Measurements from ENCODE around the gene GM2A.
A peak's percentile ranks its signal among the peaks of the same experiment; 100 is the strongest.
"Not testable (repeated sequence)": the region's sequence is repeated elsewhere in the genome, so short reads cannot be mapped to it uniquely, and the experiment has no call there.

Gene GM2A

DNA sequence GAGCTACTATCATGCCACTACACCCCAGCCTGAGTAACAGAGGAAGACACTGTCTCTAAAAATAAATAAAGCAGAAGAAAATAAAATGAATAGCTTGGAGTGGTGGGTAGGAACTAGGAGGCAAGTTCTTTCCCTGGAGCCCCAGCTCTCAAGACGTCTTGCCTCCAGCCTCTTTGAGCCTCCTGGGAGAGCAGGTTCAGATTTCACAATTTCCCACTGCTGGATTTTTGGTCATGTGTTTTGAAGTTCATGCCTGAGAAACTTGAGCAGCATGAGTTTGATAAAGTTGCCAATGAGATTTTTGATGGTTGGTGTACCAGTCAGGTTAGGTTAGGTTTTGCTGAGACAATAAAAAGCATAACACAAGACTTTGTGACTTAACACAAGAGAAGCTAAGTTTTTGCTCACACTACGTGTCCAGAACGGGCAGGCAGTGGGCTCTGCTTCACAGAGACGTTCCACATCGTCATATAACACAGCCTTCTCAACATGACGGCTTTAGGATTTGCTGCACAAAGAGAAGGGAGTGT is 25.0 kb upstream of the GM2A start:
- no peak for DNase-seq (ENCODE audit: extremely low read depth, low read depth)
- TF ChIP-seq, protein P1, sequence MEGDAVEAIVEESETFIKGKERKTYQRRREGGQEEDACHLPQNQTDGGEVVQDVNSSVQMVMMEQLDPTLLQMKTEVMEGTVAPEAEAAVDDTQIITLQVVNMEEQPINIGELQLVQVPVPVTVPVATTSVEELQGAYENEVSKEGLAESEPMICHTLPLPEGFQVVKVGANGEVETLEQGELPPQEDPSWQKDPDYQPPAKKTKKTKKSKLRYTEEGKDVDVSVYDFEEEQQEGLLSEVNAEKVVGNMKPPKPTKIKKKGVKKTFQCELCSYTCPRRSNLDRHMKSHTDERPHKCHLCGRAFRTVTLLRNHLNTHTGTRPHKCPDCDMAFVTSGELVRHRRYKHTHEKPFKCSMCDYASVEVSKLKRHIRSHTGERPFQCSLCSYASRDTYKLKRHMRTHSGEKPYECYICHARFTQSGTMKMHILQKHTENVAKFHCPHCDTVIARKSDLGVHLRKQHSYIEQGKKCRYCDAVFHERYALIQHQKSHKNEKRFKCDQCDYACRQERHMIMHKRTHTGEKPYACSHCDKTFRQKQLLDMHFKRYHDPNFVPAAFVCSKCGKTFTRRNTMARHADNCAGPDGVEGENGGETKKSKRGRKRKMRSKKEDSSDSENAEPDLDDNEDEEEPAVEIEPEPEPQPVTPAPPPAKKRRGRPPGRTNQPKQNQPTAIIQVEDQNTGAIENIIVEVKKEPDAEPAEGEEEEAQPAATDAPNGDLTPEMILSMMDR (IDR thresholded peaks at IDR 0.05; ENCODE audit: low read depth, low read length): no peak

DNA sequence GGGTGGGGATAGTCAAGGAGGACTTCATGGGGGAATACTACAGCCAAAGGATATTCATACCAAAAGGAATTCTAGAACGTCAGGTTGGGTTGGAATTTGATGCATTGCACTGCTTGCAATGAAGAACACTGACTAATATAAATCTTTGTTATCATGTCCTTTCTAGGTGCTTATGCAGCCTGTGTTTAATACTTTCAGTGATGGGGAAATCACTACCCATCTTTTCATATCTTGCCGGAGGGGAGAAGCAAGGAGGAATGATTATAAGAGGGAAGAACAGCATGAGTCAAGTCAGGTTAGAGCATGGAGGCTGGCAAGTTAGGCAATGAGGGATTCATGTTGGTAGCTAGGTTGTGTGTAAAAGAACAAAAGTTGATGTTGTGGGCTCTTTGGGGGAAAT is 24.0 kb upstream of the GM2A start:
- DNase-seq (ENCODE audit: extremely low read depth, low read depth): no peak
- TF ChIP-seq, protein P1 (IDR thresholded peaks at IDR 0.05; ENCODE audit: low read depth, low read length): no peak

DNA sequence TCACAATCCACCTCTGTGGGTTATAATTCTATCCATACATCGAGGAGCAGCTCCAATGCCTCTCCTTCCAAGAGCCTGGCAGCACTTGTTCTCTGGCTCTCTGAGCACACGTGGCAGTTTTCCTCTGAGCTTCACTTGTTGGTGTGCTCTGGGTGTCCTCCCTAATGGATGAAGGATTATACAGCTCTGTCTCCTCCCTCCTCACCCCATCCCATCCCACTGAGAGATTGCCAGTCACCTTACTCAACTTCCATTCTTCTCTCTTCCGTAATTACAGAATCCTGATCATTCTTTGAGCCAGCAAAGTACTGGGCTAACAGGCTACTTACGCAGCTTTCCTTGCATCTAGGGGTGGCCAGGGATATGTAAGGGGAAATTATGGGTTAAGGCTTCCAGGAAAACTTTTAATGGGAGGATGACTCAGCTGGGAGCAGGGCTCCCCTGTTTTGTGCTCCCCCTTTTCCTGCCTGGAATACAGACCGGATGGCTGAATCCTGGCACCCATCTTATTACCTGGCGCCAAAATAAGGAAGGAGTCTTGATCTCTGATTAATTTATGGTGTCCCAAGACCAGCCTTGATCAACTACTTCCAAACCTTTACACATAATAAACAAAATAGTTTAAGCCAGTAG is 22.8 kb upstream of the GM2A start:
- no peak for DNase-seq (ENCODE audit: extremely low read depth, low read depth)
- TF ChIP-seq, protein P1 (IDR thresholded peaks at IDR 0.05; ENCODE audit: low read depth, low read length): no peak

DNA sequence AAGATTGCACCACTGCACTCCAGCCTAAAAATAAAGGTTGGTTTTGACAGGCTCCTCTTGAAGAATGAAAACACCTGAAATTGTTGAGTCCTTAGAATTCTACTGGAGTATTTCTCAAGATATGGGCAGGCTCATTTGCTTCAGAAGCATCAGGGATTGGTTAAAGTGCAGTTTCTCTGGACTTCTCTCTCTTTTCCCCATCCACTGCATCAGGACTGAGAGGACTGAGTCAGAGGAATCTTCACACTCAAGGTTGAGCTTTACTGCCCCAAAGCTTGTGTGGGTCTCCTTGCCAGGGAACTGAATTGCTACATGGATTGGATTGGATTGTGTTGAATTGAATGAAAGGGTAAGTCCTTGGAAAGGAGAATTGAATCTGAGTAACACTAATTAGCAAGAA is 21.6 kb upstream of the GM2A start:
- TF ChIP-seq, protein P1 (IDR thresholded peaks at IDR 0.05; ENCODE audit: low read depth, low read length): no peak
- DNase-seq (ENCODE audit: extremely low read depth, low read depth): no peak

DNA sequence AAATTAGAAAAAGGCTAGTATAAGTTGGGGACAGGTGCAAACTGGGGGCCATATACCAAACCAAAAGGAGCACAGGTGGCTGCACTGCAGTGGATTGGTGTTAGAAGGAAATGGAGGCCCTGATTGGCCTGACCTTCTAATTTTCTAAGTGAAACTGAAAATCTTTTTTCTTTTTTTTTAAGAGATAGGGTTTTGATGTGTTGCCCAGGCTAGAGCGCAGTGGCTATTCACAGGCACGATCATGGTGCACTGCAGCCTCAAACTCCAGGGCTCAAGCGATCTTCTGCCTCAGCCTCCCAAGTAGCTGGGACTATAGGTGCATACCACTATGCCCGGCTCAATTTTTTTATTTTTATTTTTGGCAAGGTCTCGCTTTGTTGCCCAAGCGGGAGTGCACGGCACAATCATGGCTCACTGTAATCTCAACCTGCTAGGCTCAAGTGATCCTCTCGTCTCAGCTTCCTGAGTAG is 19.3 kb upstream of the GM2A start:
- no peak for DNase-seq (ENCODE audit: extremely low read depth, low read depth)
- TF ChIP-seq, protein P1 (IDR thresholded peaks at IDR 0.05; ENCODE audit: low read depth, low read length): no peak

DNA sequence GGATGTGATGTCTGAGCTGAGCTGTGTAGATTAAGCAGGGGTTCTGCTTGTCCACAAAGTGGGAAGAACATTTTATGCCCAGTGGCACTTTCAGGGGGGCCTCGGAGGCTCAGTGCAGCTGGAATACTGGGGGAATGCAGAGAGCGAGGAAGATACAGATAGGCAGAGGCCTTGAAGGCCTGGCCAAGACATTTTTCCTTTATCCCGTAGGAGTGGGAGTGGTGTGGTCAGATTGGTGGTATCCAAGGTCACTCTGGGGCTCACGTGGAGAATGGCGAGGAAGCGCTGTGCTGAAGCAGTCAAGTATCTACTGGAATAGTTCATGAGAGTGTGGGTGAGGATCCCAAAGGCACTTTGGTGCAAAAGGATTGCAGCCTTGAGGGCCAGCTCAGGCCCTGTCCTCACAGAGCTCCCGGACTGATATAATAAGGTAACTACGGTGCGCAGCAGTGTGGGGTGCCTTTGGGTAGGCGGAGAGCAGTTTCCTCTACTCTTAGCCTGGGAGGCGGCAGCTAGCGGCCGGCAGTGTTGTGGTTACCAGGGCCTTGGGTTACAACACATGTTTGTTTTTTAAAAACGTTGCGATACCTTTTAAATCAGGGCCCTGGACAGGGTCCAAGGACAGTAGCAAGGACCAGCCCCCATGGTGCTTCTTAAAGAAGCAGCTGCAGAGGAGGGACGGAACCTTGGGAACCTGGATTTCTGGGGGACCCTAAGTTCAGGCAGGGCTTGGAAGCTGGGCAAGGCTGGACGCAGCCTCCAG is 18.3 kb upstream of the GM2A start:
- TF ChIP-seq, protein P1 (IDR thresholded peaks at IDR 0.05; ENCODE audit: low read depth, low read length): no peak
- DNase-seq (ENCODE audit: extremely low read depth, low read depth): peak; percentile 23

DNA sequence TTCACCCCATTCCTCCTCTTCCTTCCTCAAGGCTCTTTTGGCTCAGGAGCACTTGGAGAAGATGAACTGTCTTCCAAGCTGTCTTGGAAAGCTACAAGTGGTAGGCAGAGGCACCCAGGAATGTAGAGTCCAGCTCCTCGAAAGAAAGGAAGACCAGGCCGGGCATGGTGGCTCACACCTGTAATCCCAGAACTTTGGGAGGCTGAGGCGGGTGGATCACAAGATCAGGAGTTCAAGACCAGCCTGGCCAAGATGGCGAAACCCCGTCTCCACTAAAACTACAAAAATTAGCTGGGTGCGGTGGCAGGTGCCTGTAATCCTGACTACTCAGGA is 17.8 kb upstream of the GM2A start:
- DNase-seq (ENCODE audit: extremely low read depth, low read depth): not testable (repeated sequence)
